Naive thymus-derived CD4-positive, alpha-beta T cell (primary cell): ENCODE measurements around the gene CEACAM21. TPM values are rescaled to one million over a fixed set of nuclear protein-coding genes. Genes with fewer than 3 reads are reported as not detected.

Source experiments
- ATAC-seq: fragments of 150-1000 bp; cut with Tn5 transposase; 2 replicates; pipeline ENCODE4 v1.10.0; 2021; ENCODE audit warnings: mild to moderate bottlenecking, moderate library complexity
- CTCF ChIA-PET: fragments of 350-600 bp; sonication (Branson Sonifier 250); formaldehyde crosslinking; loops from one replicate; lab custom pipeline; 2021; ENCODE audit warnings: antibody characterized with exemption; lab: Charles Lee
- POLR2A ChIA-PET: fragments of 350-600 bp; sonication (Branson Sonifier 250); formaldehyde crosslinking; loops from one replicate; lab custom pipeline; 2021; ENCODE audit warnings: antibody characterized with exemption, inconsistent platforms; lab: Charles Lee
- DNase-seq, 9 donors: peaks; one replicate each; pipeline versions ENCODE4 v3.0.0 to v3.0.0-alpha.2; 2020 to 2022; ENCODE audit warnings: mixed read lengths in 1 of 9
- H3K27ac ChIP-seq: one replicate; pipeline ENCODE4 v1.7.0; 2013; ENCODE audit warnings: mild to moderate bottlenecking, low read depth, low read length, moderate library complexity
- H3K27me3 ChIP-seq, 2 donors: one replicate each; pipeline ENCODE4 v1.7.0; 2013; ENCODE audit warnings: low read length in 2 of 2, mild to moderate bottlenecking in 2 of 2, moderate library complexity in 2 of 2; ENCODE audit not compliant: control insufficient read depth in 2 of 2, insufficient read depth in 2 of 2
- H3K36me3 ChIP-seq, 3 experiments: 1 replicate in 2 of 3; 2 replicates in 1 of 3; pipeline ENCODE4 v1.7.0; 2013; ENCODE audit warnings: low read length in 3 of 3, mild to moderate bottlenecking in 3 of 3, moderate library complexity in 1 of 3; ENCODE audit not compliant: insufficient read depth in 3 of 3, control insufficient read depth in 2 of 3
- H3K4me1 ChIP-seq, 2 donors: one replicate each; pipeline ENCODE4 v1.7.0; 2013; ENCODE audit warnings: low read length in 2 of 2, mild to moderate bottlenecking in 2 of 2, moderate library complexity in 1 of 2; ENCODE audit not compliant: control insufficient read depth in 2 of 2, insufficient read depth in 2 of 2
- H3K4me3 ChIP-seq: 2 replicates; pipeline ENCODE4 v1.7.0; 2013; ENCODE audit warnings: mild to moderate bottlenecking, low read length
- H3K9me3 ChIP-seq, 3 experiments: 1 replicate in 2 of 3; 2 replicates in 1 of 3; pipeline ENCODE4 v1.7.0; 2013; ENCODE audit warnings: low read length in 3 of 3; ENCODE audit not compliant: control insufficient read depth in 2 of 3
- H3K27ac Mint-ChIP-seq, 9 donors: one replicate each; pipeline ENCODE4 v1.8.0; 2020 to 2022; ENCODE audit warnings: mixed read lengths in 9 of 9, mild to moderate bottlenecking in 8 of 9, moderate library complexity in 5 of 9, inconsistent platforms in 2 of 9
- H3K27me3 Mint-ChIP-seq, 5 donors: one replicate each; pipeline ENCODE4 v1.8.0; 2021 to 2022; ENCODE audit warnings: mixed read lengths in 5 of 5, mild to moderate bottlenecking in 1 of 5
- H3K36me3 Mint-ChIP-seq, 5 donors: one replicate each; pipeline ENCODE4 v1.8.0; 2020 to 2022; ENCODE audit warnings: mixed read lengths in 5 of 5, mild to moderate bottlenecking in 3 of 5, inconsistent platforms in 1 of 5
- H3K4me1 Mint-ChIP-seq, 7 donors: one replicate each; pipeline ENCODE4 v1.8.0; 2020 to 2022; ENCODE audit warnings: mixed read lengths in 7 of 7, mild to moderate bottlenecking in 3 of 7, inconsistent platforms in 1 of 7
- H3K4me3 Mint-ChIP-seq, 10 donors: one replicate each; pipeline ENCODE4 v1.8.0; 2020 to 2022; ENCODE audit warnings: mild to moderate bottlenecking in 10 of 10, mixed read lengths in 10 of 10, moderate library complexity in 6 of 10, inconsistent platforms in 2 of 10
- H3K9me3 Mint-ChIP-seq, 11 donors: one replicate each; pipeline ENCODE4 v1.8.0; 2020 to 2022; ENCODE audit warnings: mixed read lengths in 11 of 11, mild to moderate bottlenecking in 4 of 11, inconsistent platforms in 1 of 11, moderate library complexity in 1 of 11
- intact Hi-C, 2 donors: fragments of 100-400 bp; cut with micrococcal nuclease; formaldehyde crosslinking; loops; one replicate each; pipeline ENCODE4 v1.15.1; 2023
- polyA plus RNA-seq, 2 donors: library from polyadenylated mRNA; unstranded; fragments of 300-500 nt; fragmentation: Illumina TruSeq; gene quantifications; one replicate each; pipeline ENCODE4 v1.2.3, GENCODE V29; 2021
- total RNA-seq, 6 experiments: library from RNA in 5 of 6; stranded (reverse) in 5 of 6; gene quantifications; 1 replicate in 5 of 6; 2 replicates in 1 of 6; pipeline ENCODE4 v1.2.3 and lab custom pipeline; 2021 to 2026

CEACAM21 gene
- 10 to 100 TPM; 40.1 to 64.5 (median 50.0) TPM for total RNA-seq
- 10 to 100 TPM; 27.7 to 43.6 TPM for polyA plus RNA-seq
- 27.7 reads per million, percentile 58 among the genes with 10 or more reads in this experiment for total RNA-seq (lab: John Stamatoyannopoulos, UW)

GRCh38 chr19:41575998-41576397 is at the start of gene CEACAM21:
CEACAM21 (plus strand) TSS chr19:41576166; CDS start chr19:41576275, 109 bp downstream.
- DNase-seq (peak in 7 of 9 donors; percentile 35 to 49 (median 45)), ATAC-seq (peak; percentile 99)
- Mint-ChIP-seq H3K9me3 (peaks cover 0 to 9% (median 0%) of the 10 kb centered on the region in 11 donors), H3K27ac (peak within 1 kb of the TSS; percentile 79 to 93 (median 87)), H3K4me1 (peaks cover 27 to 43% (median 35%) of the 10 kb centered on the region in 7 donors), H3K27me3 (no peaks in the 10 kb centered on the region), H3K36me3 (peaks cover 8 to 48% (median 26%) of the 10 kb centered on the region in 5 donors), H3K4me3 (peak within 1 kb of the TSS; percentile 75 to 85 (median 79))
- peak within 1 kb of the TSS; percentile 64 for H3K27ac ChIP-seq
- H3K9me3 ChIP-seq = no peaks in the 10 kb centered on the region
- H3K4me1 ChIP-seq = peaks cover 6 to 31% of the 10 kb centered on the region in 2 donors
- intact Hi-C loops = loop anchor here in 1 of 2 donors (2.0 kb wide), 1 partner anchor 19 kb away; no protein-coding TSS in a partner anchor
- no peaks in the 10 kb centered on the region for H3K27me3 ChIP-seq
- peak within 1 kb of the TSS; percentile 34 for H3K4me3 ChIP-seq
- CTCF ChIA-PET = interaction anchor here (0.8 to 2.2 kb wide), 4 partner anchors 27 to 127 kb away, joined by 3 to 8 read pairs (median 4); no protein-coding TSS in a partner anchor
- POLR2A ChIA-PET = interaction anchor here (0.6 to 2.0 kb wide), 7 partner anchors 10 to 212 kb away, joined by 3 to 7 read pairs (median 5); partner anchors contain the start of gene B9D2
- peaks cover 20 to 53% (median 21%) of the 10 kb centered on the region in 3 experiments for H3K36me3 ChIP-seq

DNA sequence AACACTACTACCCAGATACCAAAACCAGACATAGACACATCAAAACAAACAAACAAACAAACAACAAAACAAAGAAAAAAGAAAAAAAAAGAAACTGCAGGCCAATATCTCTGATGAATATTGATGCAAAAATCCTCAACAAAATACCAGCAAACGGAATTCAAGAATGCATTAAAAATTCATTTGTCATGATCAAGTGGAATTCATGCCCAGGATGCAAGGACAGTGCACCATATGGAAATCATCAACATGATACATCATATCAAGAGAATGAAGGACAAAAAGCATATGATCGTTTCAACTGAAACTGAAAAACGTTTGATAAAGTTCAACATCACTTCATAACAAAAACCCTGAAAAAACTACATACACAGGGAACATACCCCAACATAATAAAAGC is 48.9 kb upstream of the CEACAM21 start:
- Mint-ChIP-seq H3K27ac (no peak overlapping the region), H3K4me1 (peaks cover 26 to 50% (median 34%) of the 10 kb centered on the region in 7 donors), H3K9me3 (peaks cover 5 to 44% (median 18%) of the 10 kb centered on the region in 11 donors), H3K27me3 (peaks cover 0 to 20% (median 7%) of the 10 kb centered on the region in 5 donors), H3K4me3 (no peak overlapping the region), H3K36me3 (peaks cover 0 to 36% (median 6%) of the 10 kb centered on the region in 5 donors)
- H3K36me3 ChIP-seq = no peaks in the 10 kb centered on the region
- intact Hi-C loops = no loop called here
- H3K27ac ChIP-seq = no peak overlapping the region
- no peak overlapping the region for H3K4me3 ChIP-seq
- ChIA-PET POLR2A (interaction anchor here (7.9 to 9.5 kb wide), 2 partner anchors 22 to 37 kb away, joined by 124 to 208 read pairs; no protein-coding TSS in a partner anchor), CTCF (no interaction called here)
- H3K4me1 ChIP-seq = peaks cover 19 to 32% of the 10 kb centered on the region in 2 donors
- peaks cover 0 to 16% (median 0%) of the 10 kb centered on the region in 3 experiments for H3K9me3 ChIP-seq
- ATAC-seq (no peak), DNase-seq (no peak)
- no peaks in the 10 kb centered on the region for H3K27me3 ChIP-seq

DNA sequence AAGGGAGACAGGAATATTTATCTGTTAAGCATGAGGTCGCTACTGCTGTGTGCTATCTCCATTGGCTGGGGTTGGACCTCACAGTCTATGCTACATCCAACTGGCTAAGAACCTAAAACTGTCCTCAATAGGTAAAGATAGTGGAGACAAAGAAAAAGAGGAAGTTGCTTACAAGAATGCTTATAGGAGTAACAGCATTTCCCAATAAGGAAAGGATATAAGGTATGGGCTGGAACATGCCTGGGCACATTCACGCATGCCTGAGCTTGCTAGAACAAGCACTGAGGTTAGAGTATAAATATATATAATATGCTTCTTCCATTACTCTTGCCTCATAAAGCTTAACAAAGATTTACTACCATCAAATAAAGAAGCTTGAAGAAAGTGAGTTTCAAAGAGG is 47.9 kb upstream of the CEACAM21 start:
- peaks cover 21 to 27% of the 10 kb centered on the region in 2 donors for H3K4me1 ChIP-seq
- Mint-ChIP-seq H3K27me3 (peaks cover 0 to 20% (median 7%) of the 10 kb centered on the region in 5 donors), H3K4me3 (no peak overlapping the region), H3K9me3 (peaks cover 5 to 44% (median 18%) of the 10 kb centered on the region in 11 donors), H3K4me1 (peaks cover 26 to 45% (median 33%) of the 10 kb centered on the region in 7 donors), H3K36me3 (peaks cover 0 to 36% (median 6%) of the 10 kb centered on the region in 5 donors), H3K27ac (peak overlapping the region in 2 of 9 donors; percentile 36 to 81)
- ATAC-seq (no peak), DNase-seq (no peak)
- H3K9me3 ChIP-seq = peaks cover 0 to 16% (median 0%) of the 10 kb centered on the region in 3 experiments
- H3K36me3 ChIP-seq = no peaks in the 10 kb centered on the region
- CTCF ChIA-PET = interaction anchor here (1.0 kb wide), 1 partner anchor 12 kb away, joined by 3 read pairs; no protein-coding TSS in a partner anchor
- intact Hi-C loops = no loop called here
- no peak overlapping the region for H3K4me3 ChIP-seq
- POLR2A ChIA-PET = interaction anchor here (7.9 to 9.5 kb wide), 2 partner anchors 21 to 36 kb away, joined by 124 to 208 read pairs; no protein-coding TSS in a partner anchor
- H3K27me3 ChIP-seq = no peaks in the 10 kb centered on the region
- H3K27ac ChIP-seq = no peak overlapping the region

DNA sequence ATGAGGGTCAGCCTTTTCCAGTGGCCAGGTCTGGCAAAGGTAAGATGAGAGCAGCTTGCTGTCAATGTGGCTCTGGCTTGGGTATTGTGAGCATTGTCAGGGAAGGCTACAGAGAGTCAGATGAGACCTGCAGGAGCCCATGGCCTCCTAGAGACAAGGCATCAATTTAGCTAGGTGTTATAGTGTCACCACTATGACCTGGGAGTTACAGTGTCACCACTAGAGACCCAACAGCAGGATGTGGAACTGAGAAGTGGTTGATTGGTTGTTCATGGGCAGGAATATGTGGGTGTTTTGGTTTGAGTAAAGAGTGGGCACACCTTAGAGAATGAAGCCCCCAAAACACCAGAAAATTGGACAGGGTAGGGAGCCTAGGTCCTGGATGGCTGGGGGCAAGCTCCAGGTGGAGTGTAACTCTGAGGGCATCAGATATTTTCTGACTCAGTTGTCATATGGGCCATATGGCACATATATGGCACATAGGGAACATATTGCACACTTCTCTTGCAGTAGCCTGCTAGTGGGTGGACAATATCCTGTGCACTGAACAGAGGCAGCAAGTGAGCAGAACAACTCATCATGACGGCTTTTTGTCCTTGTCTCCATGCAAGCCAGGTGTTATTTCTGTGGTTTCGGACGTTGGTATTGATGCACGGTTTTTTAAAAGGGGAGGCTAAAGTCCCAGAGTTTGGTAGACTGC is 46.3 kb upstream of the CEACAM21 start:
- ATAC-seq = no peak
- POLR2A ChIA-PET = interaction anchor here (2.1 to 9.5 kb wide), 3 partner anchors 8 to 35 kb away, joined by 22 to 208 read pairs (median 124); no protein-coding TSS in a partner anchor

GRCh38 chr19:41530184-41530534 is 45.8 kb upstream of the CEACAM21 start:
- POLR2A ChIA-PET = interaction anchor here (2.1 to 9.5 kb wide), 4 partner anchors 9 to 166 kb away, joined by 14 to 208 read pairs (median 73); partner anchors contain the start of gene B9D2
- ATAC-seq = no peak
- Mint-ChIP-seq H3K36me3 (peaks cover 0 to 36% (median 6%) of the 10 kb centered on the region in 5 donors), H3K27ac (peak overlapping the region in 7 of 9 donors; percentile 83 to 98 (median 93)), H3K4me3 (peak overlapping the region in 7 of 10 donors; percentile 12 to 98 (median 85)), H3K27me3 (peaks cover 0 to 17% (median 5%) of the 10 kb centered on the region in 5 donors), H3K9me3 (peaks cover 5 to 44% (median 18%) of the 10 kb centered on the region in 11 donors), H3K4me1 (peaks cover 45 to 63% (median 53%) of the 10 kb centered on the region in 7 donors)
- no peaks in the 10 kb centered on the region for H3K27me3 ChIP-seq
- intact Hi-C loops = loop anchor here (2.0 to 5.0 kb wide), 3 partner anchors 19 to 218 kb away; partner anchors contain the start of gene CCDC97 (in 1 of the 2)
- peak overlapping the region; percentile 75 for H3K27ac ChIP-seq
- DNase-seq = no peak
- H3K4me1 ChIP-seq = peaks cover 32 to 41% of the 10 kb centered on the region in 2 donors
- CTCF ChIA-PET = interaction anchor here (0.7 kb wide), 1 partner anchor 240 kb away, joined by 3 read pairs; no protein-coding TSS in a partner anchor
- no peak overlapping the region for H3K4me3 ChIP-seq
- no peaks in the 10 kb centered on the region for H3K36me3 ChIP-seq
- peaks cover 0 to 16% (median 0%) of the 10 kb centered on the region in 3 experiments for H3K9me3 ChIP-seq

More for the DNA sequence above, 46.3 kb upstream of the CEACAM21 start:
- peaks cover 0 to 36% (median 6%) of the 10 kb centered on the region in 5 donors for H3K36me3 Mint-ChIP-seq
- H3K4me3 ChIP-seq = no peak overlapping the region
- H3K4me3 Mint-ChIP-seq = peak overlapping the region in 9 of 10 donors; percentile 0 to 98 (median 29)
- H3K36me3 ChIP-seq = no peaks in the 10 kb centered on the region
- H3K27ac Mint-ChIP-seq = peak overlapping the region in 6 of 9 donors; percentile 2 to 97 (median 50)
- peaks cover 0 to 20% (median 7%) of the 10 kb centered on the region in 5 donors for H3K27me3 Mint-ChIP-seq
- peaks cover 40 to 57% (median 47%) of the 10 kb centered on the region in 7 donors for H3K4me1 Mint-ChIP-seq
- CTCF ChIA-PET = interaction anchor here (0.8 kb wide), 1 partner anchor 80 kb away, joined by 4 read pairs; no protein-coding TSS in a partner anchor
- H3K27me3 ChIP-seq = no peaks in the 10 kb centered on the region
- peaks cover 5 to 44% (median 18%) of the 10 kb centered on the region in 11 donors for H3K9me3 Mint-ChIP-seq
- no peak overlapping the region for H3K27ac ChIP-seq
- peaks cover 30 to 36% of the 10 kb centered on the region in 2 donors for H3K4me1 ChIP-seq
- intact Hi-C loops = loop anchor here (2.0 to 5.0 kb wide), 3 partner anchors 19 to 217 kb away; partner anchors contain the start of gene CCDC97 (in 1 of the 2)
- H3K9me3 ChIP-seq = peaks cover 0 to 16% (median 0%) of the 10 kb centered on the region in 3 experiments
- DNase-seq = no peak
